WERI-Rb-1 (cell line): Measurements from ENCODE around the gene PLXNA4.
A peak's percentile ranks its signal among the peaks of the same experiment; 100 is the strongest.

Experiments
- DNase-seq: peaks from one replicate; pipeline ENCODE4 v3.0.0-alpha.2; 2020
- H3K27ac ChIP-seq: fragments of 250-450 bp; sonication (Bioruptor Pico); 2 replicates; pipeline ENCODE4 v1.5.1; 2020; ENCODE audit warnings: mild to moderate bottlenecking, moderate library complexity
- H3K27me3 ChIP-seq: fragments of 250-450 bp; sonication (Bioruptor Pico); 2 replicates; pipeline ENCODE4 v1.5.1; 2021; ENCODE audit warnings: mild to moderate bottlenecking, low read depth, moderate library complexity; ENCODE audit not compliant: insufficient read depth, severe bottlenecking
- H3K36me3 ChIP-seq: fragments of 250-450 bp; sonication (Bioruptor Pico); 2 replicates; pipeline ENCODE4 v1.5.1; 2020; ENCODE audit warnings: mild to moderate bottlenecking, moderate library complexity
- H3K4me3 ChIP-seq: 2 replicates; pipeline ENCODE4 v1.5.1; 2011; ENCODE audit warnings: low read depth, mild to moderate bottlenecking, control low read depth, low read length
- H3K9me3 ChIP-seq: fragments of 250-450 bp; sonication (Bioruptor Pico); 2 replicates; pipeline ENCODE4 v1.5.1; 2021; ENCODE audit warnings: mild to moderate bottlenecking, moderate library complexity; ENCODE audit not compliant: severe bottlenecking
- CTCF ChIP-seq: IDR thresholded peaks from 2 replicates; pipeline ENCODE4 v1.5.1; 2011; ENCODE audit warnings: low read depth, mild to moderate bottlenecking, control low read depth, inconsistent platforms, low read length

PLXNA4 gene

GRCh38 chr7:132609222-132609621 is 33.0 kb upstream of the PLXNA4 start:
- no peak for DNase-seq
- Histone ChIP-seq H3K27ac (no peak overlapping the region), H3K36me3 (no peaks in the 10 kb centered on the region), H3K9me3 (no peaks in the 10 kb centered on the region), H3K27me3 (no peaks in the 10 kb centered on the region), H3K4me3 (no peak overlapping the region)
- no peak for TF ChIP-seq CTCF

GRCh38 chr7:132608523-132608922 is 32.3 kb upstream of the PLXNA4 start:
- no peak overlapping the region for H3K4me3 ChIP-seq
- DNase-seq, result no peak
- no peaks in the 10 kb centered on the region for H3K27me3 ChIP-seq
- H3K36me3 ChIP-seq, result no peaks in the 10 kb centered on the region
- no peak for TF ChIP-seq CTCF
- no peak overlapping the region for H3K27ac ChIP-seq
- no peaks in the 10 kb centered on the region for H3K9me3 ChIP-seq

- Histone ChIP-seq H3K27me3 (no peaks in the 10 kb centered on the region), H3K27ac (no peak overlapping the region), H3K9me3 (no peaks in the 10 kb centered on the region), H3K36me3 (no peaks in the 10 kb centered on the region), H3K4me3 (no peak overlapping the region)
- no peak for DNase-seq
- no peak for TF ChIP-seq CTCF
Observed at GRCh38 chr7:132607656-132608055, 31.4 kb upstream of the PLXNA4 start.

- no peak for DNase-seq
- no peak overlapping the region for H3K4me3 ChIP-seq
- H3K27me3 ChIP-seq, result no peaks in the 10 kb centered on the region
- peak overlapping the region; percentile 21 for H3K27ac ChIP-seq
- TF ChIP-seq CTCF, result no peak
- no peaks in the 10 kb centered on the region for H3K36me3 ChIP-seq
- no peaks in the 10 kb centered on the region for H3K9me3 ChIP-seq
Observed at GRCh38 chr7:132604121-132604520, 27.9 kb upstream of the PLXNA4 start.

- no peaks in the 10 kb centered on the region for H3K9me3 ChIP-seq
- peak; percentile 28; the same call in 1 of the 2 replicates for TF ChIP-seq CTCF
- H3K27ac ChIP-seq, result peak overlapping the region; percentile 62
- H3K27me3 ChIP-seq, result no peaks in the 10 kb centered on the region
- no peaks in the 10 kb centered on the region for H3K36me3 ChIP-seq
- H3K4me3 ChIP-seq, result no peak overlapping the region
- peak; percentile 93 for DNase-seq
Observed at GRCh38 chr7:132603220-132603833, 27.1 kb upstream of the PLXNA4 start.

GRCh38 chr7:132601783-132602182 is 25.5 kb upstream of the PLXNA4 start:
- H3K36me3 ChIP-seq, result no peaks in the 10 kb centered on the region
- no peak overlapping the region for H3K4me3 ChIP-seq
- no peaks in the 10 kb centered on the region for H3K27me3 ChIP-seq
- peak overlapping the region; percentile 62; the same call in 1 of the 2 replicates for H3K27ac ChIP-seq
- no peak for TF ChIP-seq CTCF
- H3K9me3 ChIP-seq, result no peaks in the 10 kb centered on the region
- no peak for DNase-seq
